Measurements from ENCODE around the gene AKAP6. TPM values are rescaled to one million over a fixed set of nuclear protein-coding genes. Genes with fewer than 3 reads are reported as not detected.

AKAP6 gene
- polyA plus RNA-seq, 1 donor = 67.7 TPM

DNA sequence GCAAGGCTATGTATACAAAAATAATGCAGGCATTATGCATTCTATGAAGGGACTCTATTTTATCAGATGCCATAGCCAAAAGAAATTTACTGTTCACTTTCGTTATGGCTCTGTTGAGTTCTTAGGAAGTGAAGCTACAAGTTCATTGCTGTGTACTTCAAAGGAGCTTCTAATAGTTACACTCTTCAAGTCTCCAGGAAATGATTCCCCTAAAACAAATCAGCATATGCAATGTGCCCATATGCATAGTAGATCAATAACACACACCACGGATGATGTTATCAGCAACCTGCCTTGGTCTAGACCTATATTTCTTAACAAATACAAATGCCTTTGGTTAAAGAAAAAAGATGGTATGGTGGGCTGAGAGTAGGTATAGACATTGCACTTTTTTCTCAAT lies 83.4 kb downstream of the AKAP6 start:
- no peak for DNase-seq

DNA sequence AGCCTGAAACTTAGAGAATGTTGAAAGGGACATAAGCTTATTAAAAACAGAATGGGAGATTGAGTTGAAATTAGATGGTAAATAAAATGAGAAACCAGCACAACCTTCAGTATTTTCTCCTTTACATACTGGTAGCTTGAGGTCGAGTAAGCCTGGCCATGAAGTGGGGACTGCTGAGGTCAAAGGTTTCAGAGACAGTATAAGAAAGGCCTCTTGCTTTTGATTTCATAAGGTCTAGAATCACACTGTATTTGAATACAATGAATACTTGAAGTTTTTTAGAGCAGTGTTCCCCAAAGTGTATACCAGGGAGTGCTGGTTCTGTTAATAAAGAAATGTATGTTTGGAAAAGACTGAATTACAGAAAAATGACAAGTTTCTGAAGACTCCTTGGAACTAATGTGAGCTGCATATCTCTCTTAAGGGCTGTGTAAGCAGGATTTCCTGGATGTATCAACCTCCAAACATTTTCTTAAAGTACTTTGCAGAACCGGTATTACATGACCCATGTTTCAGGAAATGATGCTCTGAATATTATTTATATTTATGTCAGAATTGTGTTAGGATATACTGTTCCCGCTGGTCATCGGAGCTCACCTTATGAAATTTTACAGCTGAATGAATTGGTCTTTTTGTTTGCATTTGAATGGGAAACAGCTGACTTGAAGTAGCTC lies 85.0 kb downstream of the AKAP6 start:
- no peak for DNase-seq

GRCh38 chr14:32414808-32415255 lies 85.7 kb downstream of the AKAP6 start:
- DNase-seq = no peak

GRCh38 chr14:32417956-32418552 lies 89.0 kb downstream of the AKAP6 start:
- DNase-seq = no peak

DNA sequence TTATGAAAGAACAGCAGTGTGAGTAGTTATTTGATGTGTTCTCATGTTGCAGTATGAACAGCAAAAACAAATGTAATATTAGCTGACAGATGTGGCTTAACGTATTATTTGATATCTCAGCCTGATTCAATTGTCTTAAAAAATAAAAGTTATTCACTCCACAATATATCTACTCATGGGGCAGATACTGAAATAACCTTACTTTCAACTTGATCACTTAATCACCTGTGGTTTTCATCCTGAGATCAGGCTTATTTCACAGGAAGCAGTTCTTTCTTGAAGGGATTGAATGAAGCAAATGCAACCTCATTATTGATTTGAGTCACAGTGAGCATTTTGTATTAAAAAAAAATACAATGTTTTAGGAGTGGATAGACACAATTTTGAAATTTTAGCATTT lies 90.3 kb downstream of the AKAP6 start:
- DNase-seq = no peak

DNA sequence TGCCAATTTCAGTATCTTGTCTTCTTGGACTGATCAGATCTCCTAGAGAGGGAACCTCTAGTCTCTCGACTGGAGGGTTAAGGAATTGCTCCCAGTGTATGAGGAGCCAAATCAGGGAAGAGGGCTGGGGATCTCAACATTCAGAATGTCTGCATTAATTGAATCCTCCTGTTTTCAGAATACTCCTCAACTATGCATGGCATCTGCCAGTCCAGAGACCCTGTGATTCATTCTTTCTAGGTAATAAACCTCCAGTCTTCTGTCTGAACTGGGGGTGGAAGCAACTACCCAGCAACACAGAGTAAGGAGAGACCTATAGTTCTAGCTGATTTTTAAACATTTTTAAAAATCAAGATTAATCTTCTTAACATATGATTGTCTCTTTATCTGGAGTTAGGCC lies 92.7 kb downstream of the AKAP6 start:
- no peak for DNase-seq

DNA sequence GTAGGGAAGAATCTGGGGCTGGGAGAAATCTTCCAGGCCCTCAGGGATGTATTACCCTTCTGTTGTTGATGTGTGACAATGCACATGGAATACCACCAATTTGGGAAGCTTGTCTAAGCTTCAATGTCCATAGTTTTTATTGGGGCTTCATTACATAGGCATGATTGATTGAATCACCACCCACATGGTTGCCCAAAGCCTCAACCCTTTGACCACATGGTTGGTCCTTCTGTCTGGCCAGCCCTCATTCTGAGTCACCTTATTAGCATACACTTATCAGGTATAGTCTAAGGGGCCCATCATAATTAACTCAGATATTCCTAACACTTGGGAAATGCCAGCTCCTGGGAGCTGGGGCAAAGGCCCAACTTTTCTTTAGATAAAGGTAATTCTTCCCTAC lies 93.3 kb downstream of the AKAP6 start:
- DNase-seq = no peak

- DNase-seq = no peak
Observed at GRCh38 chr14:32426028-32426427, 96.9 kb downstream of the AKAP6 start.

- no peak for DNase-seq
Observed at GRCh38 chr14:32426586-32427388, 97.7 kb downstream of the AKAP6 start.

GRCh38 chr14:32427726-32428528 lies 98.8 kb downstream of the AKAP6 start:
- DNase-seq = no peak

GRCh38 chr14:32428875-32429274 lies 99.8 kb downstream of the AKAP6 start:
- no peak for DNase-seq

DNA sequence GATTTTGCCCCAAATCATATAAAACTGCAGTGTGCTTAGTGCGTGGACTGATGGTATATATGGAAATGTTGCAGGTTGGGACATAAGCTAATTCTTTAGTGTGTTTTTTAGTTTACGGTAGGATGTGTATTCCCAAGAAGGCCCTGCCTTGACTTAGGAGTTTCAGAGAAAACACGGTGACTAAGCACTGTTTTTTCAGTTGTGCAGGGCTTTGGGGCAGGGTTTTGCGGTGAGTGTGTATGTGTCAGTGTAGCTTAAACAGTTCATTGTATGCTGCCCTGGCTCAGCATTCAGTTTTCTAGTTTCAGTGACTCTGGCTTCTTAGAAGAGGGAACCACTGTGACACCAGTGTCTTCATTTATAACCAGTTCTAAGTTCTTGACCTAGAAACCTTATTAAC lies 101.2 kb downstream of the AKAP6 start:
- DNase-seq = no peak

GRCh38 chr14:32432813-32433538 lies 103.9 kb downstream of the AKAP6 start:
- no peak for DNase-seq

- DNase-seq = no peak
Observed at GRCh38 chr14:32434180-32434579, 105.1 kb downstream of the AKAP6 start.

- DNase-seq = no peak
Observed at GRCh38 chr14:32434880-32435279, 105.8 kb downstream of the AKAP6 start.

DNA sequence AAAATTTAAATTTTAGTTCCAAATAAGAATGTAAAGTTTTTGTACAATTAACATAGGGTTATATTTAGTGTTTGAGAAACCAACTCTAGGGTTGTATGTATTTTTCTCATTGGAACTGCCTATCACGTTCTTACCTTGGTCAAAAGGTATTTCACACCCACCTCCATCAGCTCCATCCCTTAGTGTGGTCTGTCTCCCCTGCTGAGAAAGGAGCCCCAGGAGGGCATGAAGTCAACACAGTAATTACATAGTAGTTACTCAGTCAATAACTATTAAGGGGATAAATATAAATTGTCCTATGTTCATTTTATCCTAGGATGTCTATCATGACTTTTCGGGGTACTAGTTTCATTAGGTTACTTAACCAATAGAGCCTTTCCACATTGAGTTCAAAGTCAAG lies 106.3 kb downstream of the AKAP6 start:
- no peak for DNase-seq

- no peak for DNase-seq
Observed at GRCh38 chr14:32436993-32437392, 107.9 kb downstream of the AKAP6 start.

DNA sequence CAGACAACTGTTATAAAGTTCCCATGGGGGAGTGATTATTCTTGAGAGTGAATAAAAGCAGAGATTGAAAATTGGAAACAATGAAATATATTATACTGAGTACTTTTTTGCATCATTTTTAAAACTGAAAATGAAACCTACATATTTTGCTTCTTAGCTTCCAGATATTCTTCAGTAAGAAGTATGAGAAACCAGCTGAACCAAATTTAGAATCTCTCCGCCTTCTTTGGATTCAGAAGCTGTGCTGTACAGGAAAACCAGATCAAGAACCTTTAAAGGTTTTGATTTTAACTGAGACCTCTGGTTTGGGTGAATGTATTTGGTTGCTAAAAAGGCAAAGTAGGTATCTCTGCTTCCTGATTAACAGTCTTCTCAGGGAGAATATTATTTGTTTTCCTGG lies 109.4 kb downstream of the AKAP6 start:
- DNase-seq = no peak

- DNase-seq = no peak
Observed at GRCh38 chr14:32443890-32444661, 115.0 kb downstream of the AKAP6 start.

DNA sequence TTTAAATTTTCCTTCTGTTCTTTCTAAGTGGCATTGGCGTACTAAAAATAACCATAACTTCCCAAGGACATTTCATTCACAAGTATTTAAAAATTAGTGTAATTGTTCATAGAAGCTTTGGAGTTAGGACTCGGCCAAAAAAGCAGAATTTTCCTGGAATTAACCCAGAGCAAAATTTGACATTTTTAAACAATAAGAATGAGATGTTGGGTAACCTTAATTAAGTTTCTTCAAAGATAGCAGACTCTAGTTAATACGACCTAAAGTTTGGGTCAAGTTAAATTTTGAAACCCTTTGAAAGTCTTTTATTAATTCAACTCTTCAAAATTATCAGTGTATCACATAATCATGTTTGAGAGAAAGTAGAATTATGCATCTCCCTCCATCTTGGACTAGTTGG lies 118.3 kb downstream of the AKAP6 start:
- no peak for DNase-seq

DNA sequence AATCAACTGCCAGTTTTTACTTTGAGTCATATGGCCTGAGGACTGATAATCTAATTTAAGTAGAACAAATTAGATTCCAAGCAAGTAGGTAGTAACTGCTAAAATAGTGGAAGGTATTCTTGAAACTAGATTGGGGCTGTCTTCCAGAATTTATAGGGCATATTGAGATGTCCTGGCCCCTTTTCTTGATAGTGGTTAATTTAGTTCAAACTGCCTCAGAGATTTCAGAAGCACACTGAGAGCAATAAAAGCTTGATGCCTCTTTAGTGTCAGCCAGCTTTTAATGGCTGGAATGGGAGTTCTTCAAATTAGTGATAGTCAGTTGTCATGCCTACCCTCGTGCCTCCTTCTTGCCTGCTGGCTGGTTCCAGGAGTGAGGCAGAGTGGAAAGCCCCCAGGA lies 120.5 kb downstream of the AKAP6 start:
- DNase-seq = no peak

Measured in hindlimb muscle (tissue), 1 donor.